Activated T-helper 2 cell treated with anti-CD3 and anti-CD28 coated beads, Interferon-gamma antibody, Interleukin-2, Interleukin-4, amounts not matched to agents 10 μg/mL and 5 μg/mL and 100 μg/mL, durations not matched to agents 14 hours and 24 hours and 36 hours (primary cell): ENCODE data around the gene RNF26. TPM values are rescaled to one million over a fixed set of nuclear protein-coding genes. Genes with fewer than 3 reads are reported as not detected.
"Not testable (repeated sequence)": the region's sequence is repeated elsewhere in the genome, so short reads cannot be mapped to it uniquely, and the experiment has no call there.

Experiments
- DNase-seq: peaks from one replicate; pipeline ENCODE4 v3.0.0; 2021; ENCODE audit warnings: low spot score
- H3K27ac Mint-ChIP-seq: one replicate; pipeline ENCODE4 v1.8.0; 2021; ENCODE audit warnings: mixed read lengths
- H3K27me3 Mint-ChIP-seq: one replicate; pipeline ENCODE4 v1.8.0; 2021; ENCODE audit warnings: low read depth, mixed read lengths
- H3K36me3 Mint-ChIP-seq: one replicate; pipeline ENCODE4 v1.8.0; 2021; ENCODE audit warnings: low read depth, mixed read lengths
- H3K4me1 Mint-ChIP-seq: one replicate; pipeline ENCODE4 v1.8.0; 2021; ENCODE audit warnings: low read depth, mixed read lengths
- H3K4me3 Mint-ChIP-seq: one replicate; pipeline ENCODE4 v1.8.0; 2021; ENCODE audit warnings: low read depth, mild to moderate bottlenecking, moderate library complexity, mixed read lengths
- H3K9me3 Mint-ChIP-seq: one replicate; pipeline ENCODE4 v1.8.0; 2021; ENCODE audit warnings: mixed read lengths
- intact Hi-C: fragments of 100-400 bp; cut with micrococcal nuclease; formaldehyde crosslinking; loops from one replicate; pipeline ENCODE4 v1.15.1; 2023
- total RNA-seq: library from RNA; stranded (reverse); gene quantifications from 2 replicates; pipeline ENCODE4 v1.2.3, GENCODE V29; 2022

The RNF26 gene
- total RNA-seq, 1 donor from 2014 or later = 32.6 TPM

DNA sequence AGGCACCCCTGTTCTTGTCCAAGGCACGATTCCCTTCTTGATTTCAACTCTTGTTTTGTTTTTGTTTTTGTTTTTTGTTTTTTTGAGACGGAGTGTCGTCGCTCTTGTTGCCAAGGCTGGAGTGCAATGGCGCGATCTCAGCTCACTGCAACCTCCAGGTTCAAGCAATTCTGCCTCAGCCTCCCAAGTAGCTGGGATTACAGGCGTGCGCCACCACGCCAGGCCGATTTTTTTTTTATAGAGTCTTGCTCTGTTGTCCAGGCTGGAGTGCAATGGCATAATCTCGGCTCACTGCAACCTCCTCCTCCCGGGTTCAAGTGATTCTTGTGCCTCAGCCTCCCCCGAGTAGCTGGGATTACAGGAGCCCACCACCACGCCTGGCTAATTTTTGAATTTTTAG, 48.2 kb downstream of the RNF26 start:
- H3K27me3 Mint-ChIP-seq, H3K9me3 Mint-ChIP-seq, DNase-seq, intact Hi-C loops, H3K4me3 Mint-ChIP-seq, H3K36me3 Mint-ChIP-seq, H3K27ac Mint-ChIP-seq: not testable (repeated sequence)
- peaks cover 12% of the 10 kb centered on the region for H3K4me1 Mint-ChIP-seq

DNA sequence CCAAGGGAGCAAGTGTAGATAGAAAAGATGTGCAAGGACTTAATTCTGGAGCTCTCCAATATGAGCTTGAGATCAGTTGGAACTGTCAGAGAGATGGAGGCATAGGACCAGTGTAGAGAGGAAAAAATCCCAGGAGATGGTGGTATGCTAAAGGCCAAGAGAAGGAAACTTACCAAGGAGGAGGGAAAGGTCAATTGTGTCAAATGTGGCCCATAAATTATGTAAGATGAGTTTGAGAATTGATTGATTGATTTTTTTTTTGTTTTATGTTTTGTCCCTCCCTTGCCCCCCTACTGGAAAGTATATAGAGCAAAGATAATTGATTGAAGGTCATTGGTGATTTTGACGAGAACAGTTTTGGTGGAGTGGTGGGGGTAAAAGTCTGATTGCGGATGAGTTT, 50.0 kb downstream of the RNF26 start:
- no peaks in the 10 kb centered on the region for H3K36me3 Mint-ChIP-seq
- H3K27me3 Mint-ChIP-seq = peaks cover 6% of the 10 kb centered on the region
- no peaks in the 10 kb centered on the region for H3K9me3 Mint-ChIP-seq
- intact Hi-C loops = no loop called here
- H3K4me3 Mint-ChIP-seq = no peak overlapping the region
- no peak overlapping the region for H3K27ac Mint-ChIP-seq
- DNase-seq = no peak
- peaks cover 12% of the 10 kb centered on the region for H3K4me1 Mint-ChIP-seq

Other genes starting within 250 kb of the RNF26 start
- gene HMBS, start 249.6 kb upstream of the RNF26 start, total RNA-seq = 57.4 and 59.0 TPM in 2 replicates
- gene DPAGT1, start 232.7 kb upstream of the RNF26 start, total RNA-seq = 82.2 and 83.4 TPM in 2 replicates
- gene C2CD2L, start 227.2 kb upstream of the RNF26 start, total RNA-seq = 24.6 and 25.2 TPM in 2 replicates
- 29.8 and 35.5 TPM in 2 replicates for gene HINFP, start 212.9 kb upstream of the RNF26 start, total RNA-seq
- gene ABCG4, start 185.5 kb upstream of the RNF26 start, total RNA-seq = 0.11 and 0.16 TPM in 2 replicates
- gene NLRX1, start 165.8 kb upstream of the RNF26 start, total RNA-seq = 26.4 and 31.6 TPM in 2 replicates
- gene NHERF4, start 149.1 kb upstream of the RNF26 start, total RNA-seq = 0.48 and 0.57 TPM in 2 replicates
- 38.6 and 39.6 TPM in 2 replicates for gene CBL, start 128.2 kb upstream of the RNF26 start, total RNA-seq
- 6.0 and 7.2 TPM in 2 replicates for gene MCAM, start 17.4 kb upstream of the RNF26 start, total RNA-seq
- gene C1QTNF5, start 6.4 kb downstream of the RNF26 start, total RNA-seq = not detected in 2 replicates
- not detected in 2 replicates for gene MFRP, start 12.2 kb downstream of the RNF26 start, total RNA-seq
- gene USP2, start 47.2 kb downstream of the RNF26 start, total RNA-seq = 1.0 and 1.1 TPM in 2 replicates
- gene THY1, start 88.6 kb downstream of the RNF26 start, total RNA-seq = 35.2 and 37.3 TPM in 2 replicates